HepG2 (cell line): ENCODE measurements around the gene SIGLEC14. TPM values are rescaled to one million over a fixed set of nuclear protein-coding genes. Genes with fewer than 3 reads are reported as not detected.

Source experiments
- ARNT ChIP-seq: fragments of 450-650 bp; IDR thresholded peaks from 2 replicates; pipeline ENCODE4 v1.6.1; 2017
- ESRRA ChIP-seq: sonication (generic); formaldehyde crosslinking; IDR thresholded peaks from 2 replicates; pipeline ENCODE4 v1.5.1; 2020; ENCODE audit warnings: mild to moderate bottlenecking, low read depth, missing genetic modification reagents
- HCFC1 ChIP-seq: fragments of 150-350 bp; IDR thresholded peaks from 2 replicates; pipeline ENCODE4 v1.6.1; 2014; ENCODE audit warnings: low read depth, low read length
- HMGXB3 ChIP-seq: sonication (generic); formaldehyde crosslinking; IDR thresholded peaks from 2 replicates; pipeline ENCODE4 v1.4.0; 2020; ENCODE audit warnings: missing genetic modification reagents, borderline replicate concordance
- HNF4G ChIP-seq, 2 experiments: sonication (generic) in 1 of 2; formaldehyde crosslinking in 1 of 2; IDR thresholded peaks; 2 replicates each; pipeline versions ENCODE4 v1.4.0 to v1.6.1; 2011 to 2020; ENCODE audit warnings: borderline replicate concordance in 2 of 2, low read depth in 2 of 2, mild to moderate bottlenecking in 2 of 2, low read length in 1 of 2, missing genetic modification reagents in 1 of 2, moderate library complexity in 1 of 2
- JUNB ChIP-seq: sonication (generic); formaldehyde crosslinking; IDR thresholded peaks from 2 replicates; pipeline ENCODE4 v1.8.0; 2022; ENCODE audit warnings: missing genetic modification reagents, mild to moderate bottlenecking, borderline replicate concordance
- KDM5A ChIP-seq: fragments of 200-600 bp; sonication (generic); IDR thresholded peaks from 2 replicates; pipeline ENCODE4 v1.7.0; 2018; ENCODE audit warnings: antibody characterized with exemption, mild to moderate bottlenecking, low read length, borderline replicate concordance
- MED8 ChIP-seq: sonication (generic); formaldehyde crosslinking; IDR thresholded peaks from 2 replicates; pipeline ENCODE4 v1.8.1; 2023; ENCODE audit warnings: mild to moderate bottlenecking, missing genetic modification reagents; ENCODE audit not compliant: insufficient replicate concordance
- PAXIP1 ChIP-seq: sonication (generic); formaldehyde crosslinking; conservative IDR thresholded peaks from 2 replicates; pipeline ENCODE4 v1.4.0; 2020; ENCODE audit warnings: mild to moderate bottlenecking, missing genetic modification reagents, moderate library complexity
- SIN3B ChIP-seq: fragments of 150-350 bp; IDR thresholded peaks from 2 replicates; pipeline ENCODE4 v1.6.1; 2014; ENCODE audit warnings: low read length
- ZNF280D ChIP-seq: sonication (generic); formaldehyde crosslinking; IDR thresholded peaks from 2 replicates; pipeline ENCODE4 v1.5.1; 2020; ENCODE audit warnings: mild to moderate bottlenecking, missing genetic modification reagents
- ZNF746 ChIP-seq: sonication (generic); formaldehyde crosslinking; IDR thresholded peaks from 2 replicates; pipeline ENCODE4 v1.8.0; 2022; ENCODE audit warnings: mild to moderate bottlenecking, missing genetic modification reagents
- ZNF772 ChIP-seq: sonication (generic); formaldehyde crosslinking; IDR thresholded peaks from 2 replicates; pipeline ENCODE4 v1.5.0; 2020; ENCODE audit warnings: mild to moderate bottlenecking, missing genetic modification reagents
- ZNF83 ChIP-seq: sonication (generic); formaldehyde crosslinking; IDR thresholded peaks from 2 replicates; pipeline ENCODE4 v1.4.0; 2020; ENCODE audit warnings: missing genetic modification reagents, mild to moderate bottlenecking, borderline replicate concordance
- ZUFSP ChIP-seq: sonication (generic); formaldehyde crosslinking; IDR thresholded peaks from 2 replicates; pipeline ENCODE4 v1.9.0; 2021; ENCODE audit warnings: missing genetic modification reagents, mild to moderate bottlenecking, borderline replicate concordance
- polyA plus RNA-seq, 8 experiments: library from polyadenylated mRNA; depleted of rRNA in 3 of 8; stranded (reverse) in 7 of 8; unstranded in 1 of 8; fragments of >200 nt; fragmentation: Illumina TruSeq in 4 of 8; extraction: Trizol in 4 of 8; gene quantifications; 2 replicates each; pipeline versions ENCODE4 v1.2.1 to v1.2.3, GENCODE V29; 2011 to 2016; ENCODE audit warnings: low read depth in 4 of 8, missing spikeins in 1 of 8, mixed read lengths in 1 of 8; ENCODE audit not compliant: insufficient read depth in 1 of 8
- total RNA-seq, 5 experiments: library from RNA; depleted of rRNA; stranded (reverse); fragments of >200 nt; fragmentation: Illumina TruSeq; extraction: Trizol; gene quantifications; 2 replicates each; pipeline ENCODE4 v1.2.3, GENCODE V29; 2016; ENCODE audit warnings: low read depth in 1 of 5

SIGLEC14 gene
- total and polyA plus RNA-seq, 2 of the 13 experiments (the other 11 are each of a cell fraction or from before 2014, with no cell fraction given) = 0.05 to 0.09 TPM

GRCh38 chr19:51607920-51608562 is 38.6 kb downstream of the SIGLEC14 start (continued):
- TF ChIP-seq HCFC1 (peak; percentile 27; the same call in 1 of the 2 replicates), ESRRA (CRISPR knock-in tag) (0 out of 2 replicates have a peak, but pooled peaks have one; percentile 36), SIN3B (no peak), ZNF772 (peak; percentile 98), ZNF280D (0 out of 2 replicates have a peak, but pooled peaks have one; percentile 34), HNF4G (IDR thresholded peaks at IDR 0.05; ENCODE audit: borderline replicate concordance, low read depth, low read length) (no peak), HNF4G (CRISPR knock-in tag; IDR thresholded peaks at IDR 0.05; ENCODE audit: borderline replicate concordance, low read depth) (0 out of 2 replicates have a peak, but pooled peaks have one; percentile 21), ZNF83 (0 out of 2 replicates have a peak, but pooled peaks have one; percentile 81), ZUFSP (CRISPR knock-in tag) (no peak), PAXIP1 (CRISPR knock-in tag) (0 out of 2 replicates have a peak, but pooled peaks have one; percentile 23), ZNF746 (CRISPR knock-in tag) (no peak), ARNT (no peak), JUNB (CRISPR knock-in tag) (peak; percentile 81), HMGXB3 (CRISPR knock-in tag) (peak; percentile 90), MED8 (CRISPR knock-in tag) (no peak), KDM5A (no peak)
